DOHH2 (cell line): ENCODE results near the gene FRMD4B.

ENCODE experiments used
- H3F3A ChIP-seq: fragments of 200-600 bp; sonication (generic), shearing (Covaris generic); 2 replicates; pipeline ENCODE4 v1.6.0; 2016; ENCODE audit warnings: antibody characterized with exemption, mild to moderate bottlenecking; ENCODE audit not compliant: control insufficient read depth, insufficient read depth
- H3K27ac ChIP-seq: fragments of 200-600 bp; sonication (generic); 2 replicates; pipeline ENCODE4 v1.5.1; 2014; ENCODE audit warnings: low read depth, mild to moderate bottlenecking, low read length, moderate library complexity
- H3K27me3 ChIP-seq: fragments of 200-600 bp; sonication (generic); 2 replicates; pipeline ENCODE4 v1.6.1; 2014; ENCODE audit warnings: mild to moderate bottlenecking, low read length, mixed read lengths; ENCODE audit not compliant: control insufficient read depth
- H3K36me3 ChIP-seq: fragments of 200-600 bp; sonication (generic); 2 replicates; pipeline ENCODE4 v1.6.1; 2014; ENCODE audit warnings: mild to moderate bottlenecking, low read length, moderate library complexity, mixed read lengths; ENCODE audit not compliant: control insufficient read depth
- H3K4me1 ChIP-seq: fragments of 200-600 bp; sonication (generic); 2 replicates; pipeline ENCODE4 v1.6.1; 2014; ENCODE audit warnings: mild to moderate bottlenecking, low read length, mixed read lengths; ENCODE audit not compliant: control insufficient read depth
- H3K4me2 ChIP-seq: fragments of 200-600 bp; sonication (generic); 2 replicates; pipeline ENCODE4 v1.6.0; 2014; ENCODE audit warnings: mild to moderate bottlenecking, low read length, moderate library complexity
- H3K4me3 ChIP-seq: fragments of 200-600 bp; sonication (generic); 2 replicates; pipeline ENCODE4 v1.5.1; 2014; ENCODE audit warnings: mild to moderate bottlenecking, low read length, mixed read lengths
- H3K79me2 ChIP-seq: fragments of 200-600 bp; sonication (generic); 2 replicates; pipeline ENCODE4 v1.6.1; 2014; ENCODE audit warnings: mild to moderate bottlenecking, low read length, mixed read lengths; ENCODE audit not compliant: control insufficient read depth
- H3K9me2 ChIP-seq: fragments of 200-600 bp; sonication (generic); replicated peaks from 2 replicates; pipeline ENCODE4 v1.6.1; 2014; ENCODE audit warnings: mild to moderate bottlenecking, low read length, mixed read lengths; ENCODE audit not compliant: control insufficient read depth
- H3K9me3 ChIP-seq: fragments of 200-600 bp; sonication (generic); 2 replicates; pipeline ENCODE4 v1.6.1; 2014; ENCODE audit warnings: antibody characterized with exemption, low read length, mixed read lengths; ENCODE audit not compliant: control insufficient read depth, insufficient read depth
- H4K20me1 ChIP-seq: fragments of 200-600 bp; sonication (generic); 2 replicates; pipeline ENCODE4 v1.6.0; 2014; ENCODE audit warnings: low read depth, mild to moderate bottlenecking, antibody characterized with exemption, low read length, moderate library complexity; ENCODE audit not compliant: control insufficient read depth, insufficient read depth
- CTCF ChIP-seq: fragments of 200-600 bp; sonication (generic); IDR thresholded peaks from one replicate; pipeline ENCODE4 v1.5.1; 2014; ENCODE audit warnings: antibody characterized with exemption, mild to moderate bottlenecking, low read depth, low read length; ENCODE audit not compliant: poor library complexity, severe bottlenecking
- EZH2phosphoT487 ChIP-seq: fragments of 200-600 bp; sonication (generic); IDR thresholded peaks from 2 replicates; pipeline ENCODE4 v1.6.1; 2017; ENCODE audit warnings: borderline replicate concordance, mild to moderate bottlenecking, antibody characterized with exemption, low read length, moderate library complexity, mixed read lengths

The FRMD4B gene

DNA sequence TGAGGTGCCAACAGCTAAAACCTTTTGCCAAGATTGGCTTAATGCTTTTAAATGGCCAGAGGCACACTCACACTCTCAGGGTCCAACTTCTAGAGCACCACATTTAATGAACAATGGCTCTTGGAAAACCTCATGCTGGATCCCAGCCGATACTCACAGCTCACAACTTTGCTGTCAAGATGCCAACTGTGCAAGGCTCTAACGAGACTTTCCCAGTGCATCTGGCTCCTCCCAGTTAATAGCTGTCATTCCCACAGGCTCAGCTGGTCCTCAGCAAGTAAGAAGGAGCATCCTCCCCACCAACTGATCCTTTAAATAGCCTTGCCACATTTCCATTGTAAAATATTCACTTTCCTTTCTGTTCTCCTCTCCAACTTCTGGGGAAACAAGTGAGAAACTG, 20.3 kb upstream of the FRMD4B start:
- no peaks in the 10 kb centered on the region for H3K4me1 ChIP-seq
- no peak overlapping the region for H3K4me2 ChIP-seq
- H3K27ac ChIP-seq, result no peak overlapping the region
- no peaks in the 10 kb centered on the region for H3F3A ChIP-seq
- no peaks in the 10 kb centered on the region for H3K79me2 ChIP-seq
- peaks cover 6% of the 10 kb centered on the region; the same call in 1 of the 2 replicates for H3K9me3 ChIP-seq
- H3K36me3 ChIP-seq, result no peaks in the 10 kb centered on the region
- H3K9me2 ChIP-seq, result no peaks in the 10 kb centered on the region
- H3K4me3 ChIP-seq, result no peak overlapping the region
- H3K27me3 ChIP-seq, result no peaks in the 10 kb centered on the region
- H4K20me1 ChIP-seq, result no peaks in the 10 kb centered on the region
- TF ChIP-seq EZH2phosphoT487 (no peak), CTCF (no peak)

GRCh38 chr3:69405067-69405466, 19.2 kb upstream of the FRMD4B start:
- Histone ChIP-seq H3K4me3 (no peak overlapping the region), H3K4me1 (no peaks in the 10 kb centered on the region), H3K9me2 (no peaks in the 10 kb centered on the region), H3K9me3 (peaks cover 6% of the 10 kb centered on the region; the same call in 1 of the 2 replicates), H3K27ac (no peak overlapping the region), H4K20me1 (no peaks in the 10 kb centered on the region), H3K27me3 (no peaks in the 10 kb centered on the region), H3K79me2 (no peaks in the 10 kb centered on the region), H3K36me3 (no peaks in the 10 kb centered on the region), H3F3A (no peaks in the 10 kb centered on the region), H3K4me2 (no peak overlapping the region)
- TF ChIP-seq EZH2phosphoT487 (no peak), CTCF (no peak)

GRCh38 chr3:69403454-69403853, 17.6 kb upstream of the FRMD4B start:
- Histone ChIP-seq H3K9me3 (peaks cover 6% of the 10 kb centered on the region; the same call in 1 of the 2 replicates), H3K79me2 (no peaks in the 10 kb centered on the region), H3K4me2 (no peak overlapping the region), H3K27me3 (no peaks in the 10 kb centered on the region), H4K20me1 (no peaks in the 10 kb centered on the region), H3K36me3 (no peaks in the 10 kb centered on the region), H3K4me3 (no peak overlapping the region), H3K27ac (no peak overlapping the region), H3K9me2 (no peaks in the 10 kb centered on the region), H3F3A (no peaks in the 10 kb centered on the region), H3K4me1 (no peaks in the 10 kb centered on the region)
- TF ChIP-seq EZH2phosphoT487, result no peak
- TF ChIP-seq CTCF, result no peak

GRCh38 chr3:69400683-69401082, 14.8 kb upstream of the FRMD4B start:
- no peaks in the 10 kb centered on the region for H3K79me2 ChIP-seq
- no peaks in the 10 kb centered on the region for H3K27me3 ChIP-seq
- no peaks in the 10 kb centered on the region for H3K9me2 ChIP-seq
- H3F3A ChIP-seq, result no peaks in the 10 kb centered on the region
- H3K4me3 ChIP-seq, result no peak overlapping the region
- no peak overlapping the region for H3K4me2 ChIP-seq
- TF ChIP-seq CTCF, result no peak
- TF ChIP-seq EZH2phosphoT487, result no peak
- no peak overlapping the region for H3K27ac ChIP-seq
- no peaks in the 10 kb centered on the region for H3K4me1 ChIP-seq
- peaks cover 6% of the 10 kb centered on the region; the same call in 1 of the 2 replicates for H3K9me3 ChIP-seq
- no peaks in the 10 kb centered on the region for H4K20me1 ChIP-seq
- H3K36me3 ChIP-seq, result no peaks in the 10 kb centered on the region
